ENCODE measurements around the gene ZNF460. TPM values are rescaled to one million over a fixed set of nuclear protein-coding genes. Genes with fewer than 3 reads are reported as not detected.
"Not testable (repeated sequence)": the region's sequence is repeated elsewhere in the genome, so short reads cannot be mapped to it uniquely, and the experiment has no call there.

ZNF460 gene
- total RNA-seq, 1 experiment from 2014 or later, result 39.5 TPM

GRCh38 chr19:57249329-57249728, 31.0 kb upstream of the ZNF460 start:
- ATAC-seq (peak; percentile 49; the same call in 1 of the 2 replicates), DNase-seq (no peak)
- H2AFZ ChIP-seq (ENCODE audit: low read length), result no peak overlapping the region
- H3K79me2 ChIP-seq (ENCODE audit: low read length), result peaks cover 15% of the 10 kb centered on the region; the same call in 1 of the 2 replicates
- H3K9me3 ChIP-seq (ENCODE audit: low read length), result no peaks in the 10 kb centered on the region
- H3K4me2 ChIP-seq (ENCODE audit: low read length), result no peak overlapping the region
- peaks cover 54% of the 10 kb centered on the region for H3K36me3 ChIP-seq (ENCODE audit: low read depth, low read length)
- H3F3A ChIP-seq (ENCODE audit: low read length, unreplicated experiment), result no peaks in the 10 kb centered on the region
- intact Hi-C loops (cut with micrococcal nuclease), result no loop called here
- H4K20me1 ChIP-seq (ENCODE audit: low read length), result no peaks in the 10 kb centered on the region
- H3K4me1 ChIP-seq (ENCODE audit: insufficient read depth, low read length), result no peaks in the 10 kb centered on the region
- TF ChIP-seq EZH2phosphoT487 (IDR thresholded peaks at IDR 0.05; ENCODE audit: borderline replicate concordance, low read length) (no peak), EZH2 (IDR thresholded peaks at IDR 0.05; ENCODE audit: low read length, unreplicated experiment) (no peak), CTCF (conservative IDR thresholded peaks at IDR 0.05; ENCODE audit: low read depth, low read length) (no peak)
- no TSS peak for BruUV-seq (replicated peaks)
- ChIA-PET CTCF (no interaction called here), POLR2A (ENCODE audit: unreplicated experiment) (no interaction called here)
- H3K27me3 ChIP-seq (ENCODE audit: low read length), result no peaks in the 10 kb centered on the region
- H3K9me2 ChIP-seq (replicated peaks; ENCODE audit: low read length), result no peaks in the 10 kb centered on the region
- H3K4me3 ChIP-seq (ENCODE audit: low read length), result no peak overlapping the region
- peak overlapping the region; percentile 17; the same call in 1 of the 2 replicates for H3K27ac ChIP-seq (ENCODE audit: low read length)
- H3K9ac ChIP-seq (ENCODE audit: low read length), result no peak overlapping the region

- POLR2A ChIA-PET (ENCODE audit: unreplicated experiment); H3K27me3 ChIP-seq (ENCODE audit: low read length); CTCF ChIA-PET; H3K9me2 ChIP-seq (replicated peaks; ENCODE audit: low read length); H3K4me2 ChIP-seq (ENCODE audit: low read length); H3F3A ChIP-seq (ENCODE audit: low read length, unreplicated experiment); H3K9me3 ChIP-seq (ENCODE audit: low read length); H3K4me1 ChIP-seq (ENCODE audit: insufficient read depth, low read length); H2AFZ ChIP-seq (ENCODE audit: low read length); H3K9ac ChIP-seq (ENCODE audit: low read length); H3K4me3 ChIP-seq (ENCODE audit: low read length); intact Hi-C loops (cut with micrococcal nuclease); BruUV-seq (replicated peaks); H3K27ac ChIP-seq (ENCODE audit: low read length); H4K20me1 ChIP-seq (ENCODE audit: low read length); ATAC-seq: not testable (repeated sequence)
- Histone ChIP-seq H3K36me3 (ENCODE audit: low read depth, low read length) (peaks cover 30% of the 10 kb centered on the region), H3K79me2 (ENCODE audit: low read length) (peaks cover 22% of the 10 kb centered on the region)
- DNase-seq, result peak; percentile 10
Observed at GRCh38 chr19:57253767-57254166, 26.5 kb upstream of the ZNF460 start.

GRCh38 chr19:57262044-57262443, 18.2 kb upstream of the ZNF460 start:
- no peak overlapping the region for H3K27ac ChIP-seq (ENCODE audit: low read length)
- H3K9me3 ChIP-seq (ENCODE audit: low read length), result no peaks in the 10 kb centered on the region
- ChIA-PET CTCF (no interaction called here), POLR2A (ENCODE audit: unreplicated experiment) (no interaction called here)
- H4K20me1 ChIP-seq (ENCODE audit: low read length), result no peaks in the 10 kb centered on the region
- H3K4me2 ChIP-seq (ENCODE audit: low read length), result no peak overlapping the region
- H3K4me1 ChIP-seq (ENCODE audit: insufficient read depth, low read length), result 0 out of 2 replicates have a peak, but pooled peaks cover under 1% of the 10 kb centered on the region
- ATAC-seq (no peak), DNase-seq (no peak)
- no peaks in the 10 kb centered on the region for H3K9me2 ChIP-seq (replicated peaks; ENCODE audit: low read length)
- H2AFZ ChIP-seq (ENCODE audit: low read length), result no peak overlapping the region
- no TSS peak for BruUV-seq (replicated peaks)
- intact Hi-C loops (cut with micrococcal nuclease), result no loop called here
- no peaks in the 10 kb centered on the region for H3K27me3 ChIP-seq (ENCODE audit: low read length)
- peaks cover 11% of the 10 kb centered on the region for H3K79me2 ChIP-seq (ENCODE audit: low read length)
- no peak overlapping the region for H3K9ac ChIP-seq (ENCODE audit: low read length)
- no peaks in the 10 kb centered on the region; the same call in 1 of the 2 replicates for H3K36me3 ChIP-seq (ENCODE audit: low read depth, low read length)
- TF ChIP-seq EZH2phosphoT487 (IDR thresholded peaks at IDR 0.05; ENCODE audit: borderline replicate concordance, low read length), result no peak
- TF ChIP-seq EZH2 (IDR thresholded peaks at IDR 0.05; ENCODE audit: low read length, unreplicated experiment), result no peak
- TF ChIP-seq CTCF (conservative IDR thresholded peaks at IDR 0.05; ENCODE audit: low read depth, low read length), result no peak
- no peak overlapping the region for H3K4me3 ChIP-seq (ENCODE audit: low read length)
- H3F3A ChIP-seq (ENCODE audit: low read length, unreplicated experiment), result no peaks in the 10 kb centered on the region

All from PC-3 (cell line).